IPS DF 6.9 (cell line): Measurements from ENCODE around the gene TNNT2.
A peak's percentile ranks its signal among the peaks of the same experiment; 100 is the strongest.

ENCODE experiments used
- DNase-seq: peaks from one replicate; pipeline ENCODE4 v3.0.0-alpha.2; 2013; ENCODE audit warnings: low read depth, low spot score
- H3K27ac ChIP-seq: one replicate; pipeline ENCODE4 v1.5.1; 2013; ENCODE audit warnings: low read length, control low read depth
- H3K27me3 ChIP-seq: 2 replicates; pipeline ENCODE4 v1.6.1; 2013; ENCODE audit warnings: mild to moderate bottlenecking, low read length; ENCODE audit not compliant: control insufficient read depth, insufficient read depth
- H3K36me3 ChIP-seq: 2 replicates; pipeline ENCODE4 v1.6.1; 2013; ENCODE audit warnings: low read length; ENCODE audit not compliant: control insufficient read depth, insufficient read depth
- H3K4me1 ChIP-seq: 2 replicates; pipeline ENCODE4 v1.6.1; 2013; ENCODE audit warnings: low read length; ENCODE audit not compliant: control insufficient read depth, insufficient read depth
- H3K4me3 ChIP-seq: 2 replicates; pipeline ENCODE4 v1.5.1; 2013; ENCODE audit warnings: mild to moderate bottlenecking, low read length
- H3K9me3 ChIP-seq: 2 replicates; pipeline ENCODE4 v1.6.1; 2013; ENCODE audit warnings: low read length, inconsistent platforms; ENCODE audit not compliant: control insufficient read depth, insufficient read depth
- WGBS: extraction: QIAGEN DNeasy Blood & Tissue Kit; methylation state at CpG from one replicate; pipeline ENCODE4 v1.1.7; 2013; ENCODE audit warnings: mixed read lengths, missing lambda C conversion rate; ENCODE audit not compliant: insufficient read length, insufficient coverage; 5-methylcytosine and 5-hydroxymethylcytosine counted together

Gene TNNT2

DNA sequence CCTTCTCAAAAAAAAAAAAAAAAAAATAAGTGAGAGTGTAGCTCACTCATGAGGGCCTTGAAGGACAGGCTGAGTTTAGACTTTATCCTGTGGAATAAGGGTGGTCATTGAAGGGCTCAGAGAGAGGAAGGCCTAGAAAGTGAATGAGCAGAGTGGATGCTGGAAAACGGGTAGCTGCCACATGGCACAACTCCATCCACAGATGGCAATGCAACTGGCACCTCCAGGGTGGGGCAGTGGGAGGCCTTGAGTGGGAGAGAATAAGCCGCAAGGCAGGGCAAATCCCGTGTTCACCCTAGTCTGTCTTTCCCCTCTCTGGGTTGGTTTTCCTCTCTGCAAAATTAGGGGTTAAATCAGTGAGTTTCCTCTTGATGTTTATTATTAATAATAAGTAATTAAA, 41.0 kb upstream of the TNNT2 start:
- Histone ChIP-seq H3K27ac (no peak overlapping the region), H3K4me3 (no peak overlapping the region), H3K27me3 (no peaks in the 10 kb centered on the region), H3K9me3 (no peaks in the 10 kb centered on the region; the same call in 1 of the 2 replicates), H3K36me3 (no peaks in the 10 kb centered on the region), H3K4me1 (peaks cover 3% of the 10 kb centered on the region)
- WGBS, result no CpG with 5 or more reads among the region's 3 CpGs
- DNase-seq, result no peak

GRCh38 chr1:201414051-201414738, 36.7 kb upstream of the TNNT2 start:
- H3K9me3 ChIP-seq, result no peaks in the 10 kb centered on the region; the same call in 1 of the 2 replicates
- WGBS, result no CpG with 5 or more reads among the region's 15 CpGs
- H3K4me1 ChIP-seq, result no peaks in the 10 kb centered on the region
- H3K36me3 ChIP-seq, result no peaks in the 10 kb centered on the region
- no peak overlapping the region for H3K4me3 ChIP-seq
- H3K27me3 ChIP-seq, result no peaks in the 10 kb centered on the region
- no peak for DNase-seq
- no peak overlapping the region for H3K27ac ChIP-seq

DNA sequence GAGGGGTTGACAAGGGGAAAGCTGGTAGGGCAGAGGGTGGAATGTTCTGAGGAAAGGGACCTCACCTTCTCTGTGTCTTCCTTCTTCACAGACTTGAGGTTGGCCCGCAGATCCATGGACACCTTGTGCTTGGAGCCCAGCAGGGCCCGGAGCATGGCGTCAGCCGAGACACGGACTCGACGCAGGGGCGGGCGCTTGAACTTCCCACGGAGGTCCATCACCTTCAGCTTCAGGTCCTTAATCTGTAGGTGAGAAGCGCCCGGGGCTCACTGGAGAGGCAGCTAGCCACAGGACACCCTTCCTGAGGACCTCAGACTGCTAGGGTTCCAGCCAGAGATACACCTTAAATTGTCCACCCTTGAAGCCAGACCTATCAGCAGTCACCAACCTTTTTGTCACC, 33.8 kb upstream of the TNNT2 start:
- no CpG with 5 or more reads among the region's 12 CpGs for WGBS
- H3K9me3 ChIP-seq, result no peaks in the 10 kb centered on the region; the same call in 1 of the 2 replicates
- no peak overlapping the region for H3K4me3 ChIP-seq
- no peak for DNase-seq
- no peak overlapping the region for H3K27ac ChIP-seq
- no peaks in the 10 kb centered on the region for H3K4me1 ChIP-seq
- H3K36me3 ChIP-seq, result no peaks in the 10 kb centered on the region
- no peaks in the 10 kb centered on the region for H3K27me3 ChIP-seq

GRCh38 chr1:201409440-201409839, 32.0 kb upstream of the TNNT2 start:
- DNase-seq, result no peak
- Histone ChIP-seq H3K27ac (no peak overlapping the region), H3K4me1 (no peaks in the 10 kb centered on the region), H3K36me3 (no peaks in the 10 kb centered on the region), H3K27me3 (no peaks in the 10 kb centered on the region), H3K9me3 (no peaks in the 10 kb centered on the region), H3K4me3 (no peak overlapping the region)
- no CpG with 5 or more reads among the region's 8 CpGs for whole genome bisulfite sequencing

GRCh38 chr1:201408834-201409200, 31.3 kb upstream of the TNNT2 start:
- no peaks in the 10 kb centered on the region for H3K27me3 ChIP-seq
- WGBS, result no CpG with 5 or more reads among the region's 3 CpGs
- no peaks in the 10 kb centered on the region for H3K4me1 ChIP-seq
- no peak overlapping the region for H3K27ac ChIP-seq
- H3K9me3 ChIP-seq, result no peaks in the 10 kb centered on the region
- H3K36me3 ChIP-seq, result no peaks in the 10 kb centered on the region
- no peak overlapping the region for H3K4me3 ChIP-seq
- DNase-seq, result no peak

GRCh38 chr1:201408176-201408833, 30.8 kb upstream of the TNNT2 start:
- peak; percentile 93 for DNase-seq
- Histone ChIP-seq H3K27ac (no peak overlapping the region), H3K9me3 (no peaks in the 10 kb centered on the region), H3K4me1 (no peaks in the 10 kb centered on the region), H3K36me3 (no peaks in the 10 kb centered on the region), H3K27me3 (no peaks in the 10 kb centered on the region), H3K4me3 (no peak overlapping the region)
- WGBS, result no CpG with 5 or more reads among the region's 11 CpGs

DNA sequence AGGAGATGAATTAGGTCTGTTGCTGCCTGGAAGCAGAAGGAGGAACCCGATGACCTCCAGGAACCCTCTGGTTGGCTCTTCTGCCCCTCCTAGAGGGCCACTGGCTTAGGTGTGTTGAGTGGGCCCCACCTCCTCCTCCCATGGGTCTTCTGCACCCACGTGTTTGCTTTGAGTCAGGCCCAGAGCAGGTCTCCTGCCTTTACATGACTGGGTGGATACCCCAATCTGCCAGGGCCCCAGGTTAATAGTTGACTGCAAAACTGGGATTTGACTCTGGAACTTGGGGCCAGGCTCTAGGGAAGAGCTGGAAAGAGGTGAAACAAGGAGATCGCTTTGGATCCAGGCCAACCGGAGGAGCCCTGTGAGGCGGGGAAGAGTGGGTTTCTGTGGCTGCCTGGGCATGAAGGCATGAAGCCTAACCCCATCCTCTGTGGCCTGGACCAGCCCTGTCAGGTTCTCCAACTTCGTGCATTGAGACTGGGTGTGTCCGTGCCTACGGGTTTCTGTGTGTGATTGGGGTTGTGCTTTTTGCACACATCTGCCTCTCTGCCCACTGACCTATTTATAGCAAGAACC, 29.4 kb upstream of the TNNT2 start:
- WGBS, result no CpG with 5 or more reads among the region's 8 CpGs
- no peaks in the 10 kb centered on the region for H3K9me3 ChIP-seq
- no peak for DNase-seq
- no peak overlapping the region for H3K4me3 ChIP-seq
- no peak overlapping the region for H3K27ac ChIP-seq
- H3K4me1 ChIP-seq, result no peaks in the 10 kb centered on the region
- H3K36me3 ChIP-seq, result no peaks in the 10 kb centered on the region
- no peaks in the 10 kb centered on the region for H3K27me3 ChIP-seq

DNA sequence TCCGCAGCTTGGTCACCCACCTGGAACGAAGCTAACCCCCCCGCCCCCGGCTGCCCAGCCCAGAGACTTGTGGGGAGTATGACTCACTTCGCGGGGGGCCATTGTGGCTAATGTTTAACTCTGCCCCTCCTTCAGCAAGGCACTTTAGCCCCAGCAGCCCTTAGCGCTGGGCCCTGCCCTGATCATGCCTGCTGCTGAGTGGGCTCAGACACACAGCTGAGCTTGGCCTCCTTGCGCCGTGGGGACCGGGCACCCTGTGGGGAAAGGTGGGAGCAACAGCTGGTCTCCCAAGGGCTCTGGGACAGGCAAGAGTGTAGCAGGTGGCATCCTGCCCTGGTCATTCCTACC, 28.0 kb upstream of the TNNT2 start:
- no peaks in the 10 kb centered on the region for H3K9me3 ChIP-seq
- no peak for DNase-seq
- no CpG with 5 or more reads among the region's 10 CpGs for WGBS
- no peaks in the 10 kb centered on the region for H3K36me3 ChIP-seq
- no peak overlapping the region for H3K4me3 ChIP-seq
- no peak overlapping the region for H3K27ac ChIP-seq
- peaks cover 1% of the 10 kb centered on the region; the same call in 1 of the 2 replicates for H3K27me3 ChIP-seq
- H3K4me1 ChIP-seq, result no peaks in the 10 kb centered on the region

DNA sequence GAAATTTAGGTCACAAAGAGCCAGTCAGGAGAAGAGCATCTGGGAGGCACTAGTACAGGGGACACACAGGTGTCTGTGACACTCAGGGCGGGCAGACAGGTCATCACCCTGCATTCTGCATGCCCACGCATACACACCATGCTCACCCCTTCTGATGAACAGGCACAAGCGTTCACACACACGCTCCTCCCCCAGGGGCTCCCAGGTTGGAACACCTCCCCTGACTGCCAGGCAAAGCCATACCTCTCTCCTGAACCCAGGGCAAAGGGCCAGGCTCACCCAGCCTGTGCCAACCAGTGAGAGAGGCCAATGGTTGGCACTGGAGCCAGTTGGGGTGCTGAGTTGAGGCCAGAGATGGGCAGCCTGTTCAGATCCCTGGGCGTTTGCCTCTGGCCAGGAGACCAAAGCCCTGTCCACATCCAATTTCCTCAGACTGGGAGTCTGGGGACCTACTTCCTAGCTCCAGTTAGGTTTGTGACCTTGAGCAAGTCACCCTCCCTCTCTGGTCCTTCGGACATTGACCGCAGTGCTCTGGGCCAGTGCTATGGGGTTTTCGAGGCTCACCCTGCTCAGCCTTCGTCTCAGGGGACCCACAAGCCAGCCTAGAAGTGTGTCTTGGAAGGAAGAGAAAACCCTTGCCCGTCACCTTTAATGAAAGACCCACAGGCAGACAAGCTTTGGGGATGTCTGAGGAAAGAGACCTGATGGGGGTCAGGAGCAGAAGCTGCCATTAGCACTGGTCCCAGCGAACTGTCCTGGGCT, 27.4 kb upstream of the TNNT2 start:
- no peaks in the 10 kb centered on the region; the same call in 1 of the 2 replicates for H3K4me1 ChIP-seq
- no CpG with 5 or more reads among the region's 11 CpGs for WGBS
- no peaks in the 10 kb centered on the region for H3K36me3 ChIP-seq
- no peaks in the 10 kb centered on the region for H3K9me3 ChIP-seq
- H3K27me3 ChIP-seq, result peaks cover 1% of the 10 kb centered on the region; the same call in 1 of the 2 replicates
- no peak overlapping the region for H3K4me3 ChIP-seq
- H3K27ac ChIP-seq, result no peak overlapping the region
- no peak for DNase-seq

- Histone ChIP-seq H3K36me3 (no peaks in the 10 kb centered on the region), H3K27ac (no peak overlapping the region), H3K4me3 (no peak overlapping the region), H3K9me3 (no peaks in the 10 kb centered on the region), H3K4me1 (no peaks in the 10 kb centered on the region; the same call in 1 of the 2 replicates), H3K27me3 (peaks cover 1% of the 10 kb centered on the region; the same call in 1 of the 2 replicates)
- no peak for DNase-seq
- no CpG with 5 or more reads among the region's 7 CpGs for WGBS
These were observed 26.6 kb upstream of the TNNT2 start for GRCh38 chr1:201404055-201404454.
